PFSK-1 (cell line): ENCODE results near the gene GGCX.

ENCODE experiments used
- POLR2AphosphoS5 ChIP-seq: IDR thresholded peaks from 2 replicates; pipeline ENCODE4 v1.6.1; 2012; ENCODE audit warnings: low read depth, mild to moderate bottlenecking, control low read depth, low read length, moderate library complexity
- SIN3A ChIP-seq: IDR thresholded peaks from 2 replicates; pipeline ENCODE4 v1.6.1; 2012; ENCODE audit warnings: mild to moderate bottlenecking, low read length, moderate library complexity, borderline replicate concordance; ENCODE audit not compliant: insufficient read depth

GRCh38 chr2:85551698-85552678 is 9.3 kb downstream of the GGCX start:
- no peak for TF ChIP-seq SIN3A
- TF ChIP-seq POLR2AphosphoS5, result no peak
